ENCODE results near the gene WRAP73. TPM values are rescaled to one million over a fixed set of nuclear protein-coding genes. Genes with fewer than 3 reads are reported as not detected.

The WRAP73 gene
- total RNA-seq, 2 experiments from 2014 or later, result 22.3 to 22.7 TPM

DNA sequence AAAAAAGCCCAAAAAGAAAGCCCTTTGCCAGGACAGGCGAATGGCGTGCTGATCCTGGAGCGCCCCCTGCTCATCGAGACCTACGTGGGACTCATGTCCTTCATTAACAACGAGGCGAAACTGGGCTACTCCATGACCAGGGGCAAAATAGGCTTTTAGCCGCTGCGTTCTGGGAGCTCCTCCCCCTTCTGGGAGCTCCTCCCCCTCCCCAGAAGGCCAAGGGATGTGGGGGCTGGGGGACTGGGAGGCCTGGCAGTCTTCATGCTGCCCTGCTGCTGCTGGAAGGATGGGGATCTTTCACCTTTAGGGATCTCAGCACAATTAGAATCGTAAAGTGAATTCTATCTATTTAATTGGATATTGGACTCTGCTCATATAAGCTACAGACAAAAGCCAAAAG is 21.5 kb downstream of the WRAP73 start:
- no peaks in the 10 kb centered on the region for H3K9me3 Mint-ChIP-seq
- ATAC-seq (ENCODE audit: poor library complexity), result no peak
- H3K36me3 ChIP-seq (ENCODE audit: insufficient read depth, low read length), result peaks cover 57% of the 10 kb centered on the region
- peaks cover 21% of the 10 kb centered on the region for H3K4me1 ChIP-seq (ENCODE audit: insufficient read depth, low read length)
- POLR2A ChIA-PET, result interaction anchor here (0.6 kb wide), 2 partner anchors 97 to 1373 kb away, joined by 3 read pairs; no protein-coding TSS in a partner anchor
- no peak overlapping the region for H3K4me3 ChIP-seq (ENCODE audit: low read length)
- intact Hi-C loops (cut with DNase I, micrococcal nuclease), result loop anchor here in 1 of 2 experiments (10.0 kb wide), 1 partner anchor 276 kb away; the partner anchor contains the start of gene C1orf174
- H3K9me3 ChIP-seq (ENCODE audit: control insufficient read depth in 1 of 2, insufficient read depth in 1 of 2, low read length in 2 of 2), result no peaks in the 10 kb centered on the region
- peaks cover 24% of the 10 kb centered on the region for H3K4me1 Mint-ChIP-seq (ENCODE audit: low read depth)
- H3K27me3 ChIP-seq (ENCODE audit: control insufficient read depth in 1 of 2, insufficient read depth in 2 of 2, low read length in 2 of 2), result no peaks in the 10 kb centered on the region
- peak overlapping the region; percentile 39 for H3K27ac Mint-ChIP-seq
- no peak overlapping the region for H3K27ac ChIP-seq (ENCODE audit: low read depth in 1 of 2, low read length in 2 of 2)
- H3K27me3 Mint-ChIP-seq, result no peaks in the 10 kb centered on the region
- H3K4me3 Mint-ChIP-seq, result peak overlapping the region; percentile 54
- no peak for TF ChIP-seq CTCF (IDR thresholded peaks at IDR 0.05)
- CTCF ChIA-PET, result interaction anchor here (2.1 kb wide), 1 partner anchor 9 kb away, joined by 7 read pairs; no protein-coding TSS in a partner anchor
- peaks cover 53% of the 10 kb centered on the region for H3K36me3 Mint-ChIP-seq (ENCODE audit: low read depth)
- no peak for DNase-seq

- ChIA-PET CTCF (no interaction called here), POLR2A (interaction anchor here (0.6 kb wide), 1 partner anchor 96 kb away, joined by 3 read pairs; no protein-coding TSS in a partner anchor)
- Mint-ChIP-seq H3K4me1 (ENCODE audit: low read depth) (peaks cover 32% of the 10 kb centered on the region), H3K9me3 (no peaks in the 10 kb centered on the region), H3K36me3 (ENCODE audit: low read depth) (peaks cover 46% of the 10 kb centered on the region), H3K27ac (peak overlapping the region; percentile 47), H3K4me3 (no peak overlapping the region), H3K27me3 (no peaks in the 10 kb centered on the region)
- no peak for TF ChIP-seq CTCF (IDR thresholded peaks at IDR 0.05)
- ATAC-seq (ENCODE audit: poor library complexity) (no peak), DNase-seq (no peak)
- intact Hi-C loops (cut with DNase I, micrococcal nuclease), result loop anchor here in 1 of 2 experiments (10.0 kb wide), 1 partner anchor 277 kb away; the partner anchor contains the start of gene C1orf174
- Histone ChIP-seq H3K36me3 (ENCODE audit: insufficient read depth, low read length) (peaks cover 52% of the 10 kb centered on the region), H3K27me3 (ENCODE audit: control insufficient read depth in 1 of 2, insufficient read depth in 2 of 2, low read length in 2 of 2) (no peaks in the 10 kb centered on the region), H3K9me3 (ENCODE audit: control insufficient read depth in 1 of 2, insufficient read depth in 1 of 2, low read length in 2 of 2) (no peaks in the 10 kb centered on the region), H3K4me3 (ENCODE audit: low read length) (no peak overlapping the region), H3K4me1 (ENCODE audit: insufficient read depth, low read length) (peaks cover 28% of the 10 kb centered on the region), H3K27ac (ENCODE audit: low read depth in 1 of 2, low read length in 2 of 2) (no peak overlapping the region)
Observed at GRCh38 chr1:3627515-3628253, 22.2 kb downstream of the WRAP73 start.

DNA sequence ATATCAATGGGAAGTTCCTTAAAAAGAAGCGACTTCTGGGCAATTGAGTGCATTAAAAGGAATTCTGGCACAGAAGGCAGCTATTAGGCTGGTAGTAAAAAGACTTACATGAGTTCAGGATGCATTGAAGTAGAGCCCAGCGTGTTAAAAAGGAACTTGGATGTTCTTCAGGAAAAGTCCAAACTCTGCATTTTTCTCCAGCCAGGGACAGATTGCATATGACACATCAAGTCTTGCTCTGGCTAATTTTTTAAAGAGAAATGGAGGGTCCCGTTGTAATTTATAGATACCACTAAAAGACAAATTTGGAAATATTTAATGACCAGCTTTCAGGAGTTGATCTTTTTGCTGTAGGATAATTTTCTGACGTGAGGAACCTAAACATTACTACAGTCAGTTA is 23.9 kb downstream of the WRAP73 start:
- no peaks in the 10 kb centered on the region for H3K9me3 ChIP-seq (ENCODE audit: control insufficient read depth in 1 of 2, insufficient read depth in 1 of 2, low read length in 2 of 2)
- DNase-seq (no peak), ATAC-seq (ENCODE audit: poor library complexity) (no peak)
- H3K4me3 ChIP-seq (ENCODE audit: low read length), result no peak overlapping the region
- H3K9me3 Mint-ChIP-seq, result no peaks in the 10 kb centered on the region
- no peaks in the 10 kb centered on the region for H3K27me3 ChIP-seq (ENCODE audit: control insufficient read depth in 1 of 2, insufficient read depth in 2 of 2, low read length in 2 of 2)
- peak overlapping the region; percentile 98 for H3K27ac Mint-ChIP-seq
- ChIA-PET POLR2A (interaction anchor here (1.5 kb wide), 1 partner anchor 23 kb away, joined by 4 read pairs; no protein-coding TSS in a partner anchor), CTCF (interaction anchor here (1.2 to 1.3 kb wide), 2 partner anchors 24 to 93 kb away, joined by 3 read pairs; partner anchors contain the start of gene WRAP73)
- H3K27me3 Mint-ChIP-seq, result no peaks in the 10 kb centered on the region
- H3K4me1 ChIP-seq (ENCODE audit: insufficient read depth, low read length), result peaks cover 33% of the 10 kb centered on the region
- peaks cover 46% of the 10 kb centered on the region for H3K36me3 Mint-ChIP-seq (ENCODE audit: low read depth)
- H3K4me3 Mint-ChIP-seq, result peak overlapping the region; percentile 86
- peaks cover 42% of the 10 kb centered on the region for H3K36me3 ChIP-seq (ENCODE audit: insufficient read depth, low read length)
- intact Hi-C loops (cut with DNase I, micrococcal nuclease), result loop anchor here in 1 of 2 experiments (10.0 kb wide), 1 partner anchor 279 kb away; the partner anchor contains the start of gene C1orf174
- no peak for TF ChIP-seq CTCF (IDR thresholded peaks at IDR 0.05)
- H3K27ac ChIP-seq (ENCODE audit: low read depth in 1 of 2, low read length in 2 of 2), result no peak overlapping the region
- H3K4me1 Mint-ChIP-seq (ENCODE audit: low read depth), result peaks cover 38% of the 10 kb centered on the region
